IPS DF 4.7 (cell line): Measurements from ENCODE around the gene DGKI.

Experiments
- DNase-seq: peaks from one replicate; pipeline ENCODE4 v3.0.0-alpha.2; 2013; ENCODE audit warnings: low spot score; ENCODE audit errors: extremely low read depth

The DGKI gene

DNA sequence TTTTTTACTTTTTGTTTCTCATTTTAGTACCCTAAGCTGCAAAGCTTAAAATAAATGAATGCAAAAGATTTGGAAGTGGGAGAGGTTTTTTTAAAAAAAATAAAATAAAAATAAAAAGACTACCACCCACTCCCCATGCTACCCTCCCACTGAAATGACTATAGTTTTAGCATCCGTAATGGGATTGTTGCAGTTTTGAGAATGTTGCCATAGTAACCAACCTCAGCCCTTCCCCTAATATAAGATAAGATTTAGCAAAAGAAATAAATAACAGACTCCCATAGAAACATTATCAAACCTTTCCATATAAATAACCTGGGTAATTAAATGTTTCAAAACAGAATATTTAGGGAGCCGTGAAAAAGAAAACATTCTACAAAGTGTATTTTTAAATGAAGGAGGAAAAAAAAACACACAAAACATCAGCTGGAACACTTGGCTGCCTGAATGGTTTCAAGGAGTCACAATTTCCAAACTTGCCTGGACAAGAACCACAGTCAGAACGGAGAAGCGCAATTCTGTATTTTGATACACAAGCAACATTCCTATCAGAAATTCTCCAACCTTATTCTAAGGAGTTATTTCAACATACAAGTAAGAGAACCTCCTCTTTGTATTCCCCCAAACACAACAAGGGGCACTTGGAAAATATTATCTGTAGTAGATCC, 57.4 kb downstream of the DGKI start:
- no peak for DNase-seq

DNA sequence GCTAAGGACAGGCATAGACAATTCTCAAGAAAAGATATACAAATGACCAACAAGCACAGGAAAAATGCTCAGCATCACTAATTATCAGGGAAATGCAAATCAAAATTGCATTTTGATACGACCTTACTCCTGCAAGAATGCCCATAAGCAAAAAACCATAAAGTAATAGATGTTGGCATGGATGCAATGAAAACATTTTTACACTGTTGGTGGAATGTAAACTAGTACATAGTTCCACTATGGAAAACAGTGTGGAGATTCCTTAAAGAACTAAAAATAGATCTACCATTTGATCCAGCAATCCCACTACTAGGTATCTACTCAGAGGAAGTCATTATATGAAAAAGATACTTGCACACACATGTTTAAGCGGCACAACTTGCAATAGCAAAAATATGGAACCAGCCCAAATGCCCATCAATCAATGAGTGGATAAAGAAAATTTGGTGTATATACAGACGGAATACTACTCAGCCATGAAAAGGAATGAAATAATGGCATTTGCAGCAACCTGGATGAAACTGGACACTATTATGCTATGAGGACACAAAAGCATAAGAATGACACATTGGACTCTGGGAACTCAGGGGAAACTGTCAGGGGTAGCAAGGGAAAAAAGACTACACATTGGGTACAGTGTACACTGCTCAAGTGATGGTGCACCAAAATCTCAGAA, 59.3 kb downstream of the DGKI start:
- DNase-seq, result no peak

DNA sequence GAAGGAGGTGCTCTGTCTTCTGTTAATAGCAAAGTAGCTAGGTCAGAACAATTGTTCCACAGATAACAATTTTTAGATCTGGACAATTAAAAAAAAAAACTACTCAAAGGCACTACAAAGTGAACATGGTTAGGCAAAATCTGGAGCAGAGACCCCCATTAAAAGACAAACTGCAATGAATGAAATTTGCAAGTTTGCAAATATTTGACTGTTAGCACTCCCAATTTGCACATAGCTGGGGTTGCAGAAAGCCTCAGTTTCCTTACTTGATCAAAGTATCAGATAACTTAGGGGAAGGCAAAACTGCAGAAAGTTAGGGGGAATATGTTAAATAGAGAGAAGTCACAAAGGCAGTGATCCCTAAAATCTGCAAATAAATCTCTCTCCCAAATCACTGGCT, 68.3 kb downstream of the DGKI start:
- no peak for DNase-seq

DNA sequence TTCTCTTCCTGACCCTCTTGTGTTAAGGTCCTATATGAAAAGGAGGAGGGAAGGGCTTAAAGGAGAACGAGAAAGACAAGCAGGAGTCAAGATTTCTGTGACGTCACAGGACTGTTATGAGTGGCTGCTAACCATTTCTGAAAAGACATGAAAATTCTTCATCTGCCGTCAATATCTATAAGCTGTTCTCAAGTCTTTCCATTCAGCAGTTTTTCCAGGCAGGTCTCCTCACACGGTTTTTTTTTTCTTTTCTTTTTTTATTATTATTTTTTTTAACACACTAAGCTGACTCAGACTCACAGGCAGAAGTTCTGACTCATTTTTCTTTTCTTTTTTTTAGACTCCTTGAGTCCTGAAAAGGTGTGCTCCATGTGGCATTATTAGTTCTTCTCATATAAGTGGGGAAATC, 72.0 kb downstream of the DGKI start:
- DNase-seq, result no peak

DNA sequence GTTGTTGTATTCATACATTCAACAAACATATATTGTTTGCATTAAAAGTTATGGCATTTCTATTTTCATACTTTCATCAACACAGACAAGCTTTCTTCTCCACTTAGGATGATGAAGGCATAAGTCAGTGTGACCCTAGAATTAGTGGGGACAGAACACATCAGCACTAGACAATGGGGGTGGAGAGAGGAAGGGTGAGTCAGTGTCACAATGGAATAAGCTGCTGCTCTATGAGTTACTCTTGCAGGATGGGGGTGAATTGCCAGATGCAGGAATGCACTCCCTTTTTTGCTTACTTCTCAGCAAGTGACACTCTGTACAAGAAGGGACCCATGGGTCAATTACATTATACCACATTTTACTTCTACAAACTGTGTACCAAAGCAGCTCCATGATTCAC, 74.0 kb downstream of the DGKI start:
- DNase-seq, result no peak

DNA sequence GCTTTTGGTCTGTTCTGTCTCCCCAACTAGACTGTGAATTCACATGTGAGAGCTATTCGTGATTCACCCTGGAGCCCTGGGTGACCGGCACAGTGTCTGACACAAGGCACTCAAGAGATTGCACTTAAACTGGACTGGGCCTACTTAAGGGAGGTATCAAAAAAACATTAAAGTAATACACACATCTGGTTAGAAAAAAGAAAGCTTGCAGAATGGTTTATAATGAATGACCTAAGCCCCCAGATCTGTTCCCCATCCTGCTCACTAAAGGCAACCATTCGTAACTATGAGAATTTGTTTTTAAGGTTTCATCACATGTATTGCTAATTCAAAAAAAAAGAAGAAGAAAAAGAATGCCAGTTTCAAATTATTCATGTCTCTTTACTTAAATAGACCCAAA, 74.5 kb downstream of the DGKI start:
- no peak for DNase-seq

DNA sequence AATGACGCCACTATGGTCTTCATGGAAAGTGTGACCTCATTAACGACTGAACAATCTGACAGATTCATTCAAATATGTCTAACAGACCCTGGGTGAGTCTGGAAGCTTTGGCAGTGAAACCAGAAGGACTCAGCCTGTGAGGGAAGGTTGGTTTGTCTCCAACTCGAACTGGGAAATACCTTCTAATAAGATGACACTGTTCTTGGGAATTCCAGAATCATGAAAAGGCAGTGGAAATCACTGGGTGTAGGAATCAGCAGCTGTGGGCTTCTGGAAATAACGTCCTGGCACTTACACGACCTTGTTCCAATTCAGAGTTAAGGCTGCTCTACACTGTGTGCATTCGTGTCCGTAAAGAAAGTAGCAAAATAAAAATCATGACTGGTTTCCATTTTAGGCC, 75.1 kb downstream of the DGKI start:
- DNase-seq, result no peak

- DNase-seq, result no peak
These were observed 75.5 kb downstream of the DGKI start for GRCh38 chr7:137771273-137771672.

DNA sequence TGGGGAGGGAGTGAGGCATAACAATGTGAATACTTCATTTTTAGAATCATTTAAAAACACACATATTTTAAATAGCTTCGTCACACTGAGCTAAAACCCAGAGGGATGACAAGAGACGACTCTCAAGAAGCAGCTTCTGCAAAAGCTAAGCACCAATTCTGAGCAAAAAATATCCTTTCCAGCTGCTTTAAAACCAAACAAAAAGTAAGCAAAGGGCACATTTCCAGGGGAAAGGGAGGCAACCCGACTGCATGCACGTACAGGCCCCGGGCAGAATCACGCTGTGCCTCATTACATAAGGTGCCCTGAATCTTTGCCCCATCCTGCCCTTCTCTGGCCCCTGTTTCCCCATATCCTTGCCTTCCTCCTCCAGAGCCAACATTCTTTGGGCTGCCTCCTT, 78.4 kb downstream of the DGKI start:
- no peak for DNase-seq

GRCh38 chr7:137762334-137762733, 84.4 kb downstream of the DGKI start:
- no peak for DNase-seq

GRCh38 chr7:137760111-137760510, 86.7 kb downstream of the DGKI start:
- no peak for DNase-seq

GRCh38 chr7:137757146-137757925, 89.4 kb downstream of the DGKI start:
- no peak for DNase-seq

DNA sequence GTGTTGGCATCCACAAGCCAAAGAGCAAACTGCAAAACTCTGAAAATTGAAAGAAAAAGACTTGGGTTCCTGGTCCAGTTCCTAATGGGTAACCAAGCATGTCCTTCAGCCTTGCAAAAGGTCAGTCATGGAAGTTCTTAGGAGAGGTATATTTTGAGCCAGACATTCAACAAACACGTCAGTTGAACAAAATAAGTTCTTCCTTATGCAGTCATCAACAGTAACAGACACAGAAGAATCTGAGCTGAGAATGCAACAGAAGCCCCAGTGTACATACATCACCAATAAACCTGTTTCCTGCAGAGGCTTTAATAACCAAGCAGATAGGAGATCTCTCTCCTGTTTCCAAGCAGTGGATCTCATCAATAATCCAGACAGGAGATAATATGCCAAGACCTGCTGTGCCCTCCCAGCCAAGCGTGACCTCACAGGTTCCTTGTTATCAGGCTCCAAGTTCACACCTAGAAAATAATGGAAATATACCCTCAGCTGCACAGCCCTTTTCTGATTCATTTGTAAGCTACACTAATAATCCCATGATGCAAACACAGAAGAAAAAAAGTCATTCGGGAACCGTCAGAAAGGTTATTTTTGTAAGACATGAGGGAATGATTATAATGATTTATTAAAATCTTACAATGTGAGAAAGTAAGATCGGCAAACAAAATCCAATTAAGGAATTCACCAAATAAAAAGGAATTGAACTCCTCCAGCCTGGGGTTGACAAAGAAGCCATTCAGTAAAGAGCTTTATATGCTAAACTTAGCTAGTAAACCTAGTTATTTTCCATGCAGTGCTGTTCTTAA, 90.7 kb downstream of the DGKI start:
- DNase-seq, result no peak

GRCh38 chr7:137755427-137755826, 91.3 kb downstream of the DGKI start:
- DNase-seq, result no peak

GRCh38 chr7:137753948-137754851, 92.6 kb downstream of the DGKI start:
- no peak for DNase-seq

- no peak for DNase-seq
These were observed 93.2 kb downstream of the DGKI start for GRCh38 chr7:137753575-137753947.

- DNase-seq, result no peak
These were observed 93.7 kb downstream of the DGKI start for GRCh38 chr7:137753067-137753466.

- no peak for DNase-seq
These were observed 95.3 kb downstream of the DGKI start for GRCh38 chr7:137751361-137752009.

GRCh38 chr7:137747359-137748031, 99.3 kb downstream of the DGKI start:
- peak; percentile 30 for DNase-seq

GRCh38 chr7:137743021-137743420, 103.8 kb downstream of the DGKI start:
- no peak for DNase-seq
